NK-92 treated with Interleukin-12 subunit alpha and Interleukin-12 subunit beta, amount 100 ng/mL, for 24 hours (cell line): ENCODE measurements around the gene PREX1.

ENCODE experiments used
- DNase-seq: peaks from one replicate; lab custom pipeline; 2025; lab: John Stamatoyannopoulos, UW

Gene PREX1

GRCh38 chr20:48750376-48750775, 77.4 kb downstream of the PREX1 start:
- DNase-seq, result no peak

DNA sequence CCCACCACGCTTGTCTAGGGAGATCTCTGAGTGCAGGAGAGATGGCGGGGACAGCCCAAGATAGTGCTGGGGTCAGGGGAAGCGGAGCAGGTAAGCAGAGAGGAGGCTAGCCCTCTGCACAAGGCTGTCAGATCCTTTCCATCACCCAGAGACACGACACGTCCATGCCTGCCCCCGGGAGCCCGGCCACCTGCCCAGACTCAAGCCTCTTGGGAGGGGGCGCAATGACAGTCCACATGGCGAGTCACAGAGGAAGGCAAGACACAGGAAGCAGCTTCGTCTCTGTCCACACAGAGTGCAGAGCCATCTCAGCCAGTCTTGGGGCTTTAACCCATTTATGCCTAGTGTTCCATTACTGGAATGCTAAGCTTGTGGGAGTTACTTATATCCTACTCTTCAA, 78.4 kb downstream of the PREX1 start:
- DNase-seq, result no peak

GRCh38 chr20:48748556-48748955, 79.2 kb downstream of the PREX1 start:
- DNase-seq, result no peak

DNA sequence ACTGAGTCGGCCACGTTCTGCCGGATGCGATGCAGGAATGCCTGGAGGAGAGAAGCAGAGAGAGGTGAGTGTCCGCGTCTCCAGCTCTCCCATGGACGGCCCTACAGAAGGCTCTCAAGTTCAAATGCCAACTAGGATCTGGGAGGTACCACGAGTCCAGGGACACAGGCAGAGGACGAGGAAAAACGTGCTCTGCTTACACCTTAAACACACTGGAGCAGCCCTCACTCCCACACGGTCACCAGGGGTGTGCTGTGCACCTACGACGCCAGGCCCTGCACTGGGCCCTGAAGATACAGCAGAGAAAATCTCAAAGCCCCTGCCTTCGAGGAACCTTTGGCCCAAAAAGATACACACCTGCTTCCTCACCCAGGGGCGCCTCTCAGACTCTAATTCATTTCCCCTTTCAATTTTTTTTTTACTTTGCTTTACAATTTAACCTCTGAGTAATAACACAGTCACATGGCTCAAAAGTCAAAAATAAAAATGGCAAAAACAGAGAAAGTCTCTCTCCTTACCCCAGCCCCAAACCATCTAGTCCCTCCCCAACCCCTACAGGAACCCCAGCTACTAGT, 79.9 kb downstream of the PREX1 start:
- DNase-seq, result no peak

DNA sequence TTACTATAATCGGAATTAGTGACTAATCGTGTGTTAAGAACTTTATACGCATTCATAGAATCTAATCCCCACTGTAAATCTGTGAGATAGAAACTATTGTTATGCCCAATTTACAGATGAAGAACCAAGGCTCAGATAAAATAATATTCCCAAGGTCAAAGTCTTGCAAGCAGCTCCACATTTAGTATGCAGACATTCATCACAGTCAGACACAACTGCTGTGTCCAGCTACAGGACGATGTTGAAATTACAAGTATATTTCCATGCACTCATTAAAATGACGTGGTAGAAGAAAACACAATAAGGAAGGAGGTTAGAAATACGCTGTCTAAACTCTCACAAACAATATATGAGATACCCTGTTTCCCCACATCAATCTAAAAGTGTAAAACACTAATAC, 82.5 kb downstream of the PREX1 start:
- no peak for DNase-seq

DNA sequence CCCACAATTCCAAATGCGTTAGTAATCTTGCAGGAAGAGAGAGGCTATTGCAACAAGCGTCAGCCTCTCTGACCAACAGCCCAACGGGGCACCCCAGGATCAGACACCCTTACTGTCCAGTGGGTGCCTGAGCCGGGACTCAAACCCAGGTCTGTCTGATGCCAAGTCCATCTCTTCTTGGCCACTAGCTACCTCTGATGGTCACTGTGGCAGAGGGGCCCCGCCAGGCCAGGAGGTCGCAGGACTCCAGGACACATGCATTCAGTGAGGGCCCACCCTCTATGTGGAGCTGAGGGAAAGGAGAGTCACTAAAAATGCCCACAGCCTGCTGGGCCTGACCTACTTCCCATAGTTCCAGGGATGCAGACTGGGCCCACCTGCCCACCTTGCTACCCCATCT, 83.3 kb downstream of the PREX1 start:
- no peak for DNase-seq

GRCh38 chr20:48743807-48744206, 84.0 kb downstream of the PREX1 start:
- DNase-seq, result no peak

- no peak for DNase-seq
Measured at GRCh38 chr20:48742912-48743680, 84.7 kb downstream of the PREX1 start.

GRCh38 chr20:48742233-48742632, 85.6 kb downstream of the PREX1 start:
- DNase-seq, result no peak

DNA sequence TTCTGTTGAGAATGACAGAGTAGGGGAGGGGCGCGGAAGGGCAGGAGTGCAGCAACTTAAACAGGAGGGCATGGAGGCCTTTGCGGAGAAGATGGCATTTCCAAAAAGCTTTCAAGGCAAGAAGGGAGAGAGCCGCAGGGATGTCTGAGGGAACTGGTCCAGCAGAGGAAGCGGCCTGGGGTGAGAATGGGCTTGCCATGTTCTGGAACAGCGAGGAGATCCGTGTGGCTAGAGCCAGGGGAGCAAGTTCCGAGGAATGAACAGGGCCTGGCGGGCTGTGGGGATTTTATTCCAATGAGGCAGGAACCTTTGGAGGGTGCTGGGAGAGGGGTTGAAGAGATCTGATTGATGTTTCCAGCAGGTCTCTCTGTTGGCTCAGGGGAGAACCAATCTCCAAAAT, 86.1 kb downstream of the PREX1 start:
- no peak for DNase-seq

DNA sequence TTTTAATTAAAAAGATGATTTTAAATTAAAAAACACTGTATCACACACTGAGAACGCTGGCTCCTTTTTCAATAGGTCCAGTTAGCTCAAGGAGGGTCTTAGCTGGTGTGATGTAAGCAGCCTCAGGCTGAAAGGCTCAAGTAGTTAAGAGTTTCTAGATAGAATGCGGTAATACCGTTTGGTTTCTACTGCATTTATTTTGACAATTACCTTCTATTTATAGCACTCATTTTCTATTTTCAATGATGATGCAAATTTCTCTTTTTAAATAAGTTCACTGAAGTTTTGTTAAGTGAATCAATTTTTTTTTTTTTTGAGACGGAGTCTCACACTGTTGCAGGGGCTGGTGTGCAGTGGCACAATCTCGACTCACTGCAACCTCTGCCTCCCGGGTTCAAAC, 87.1 kb downstream of the PREX1 start:
- no peak for DNase-seq

DNA sequence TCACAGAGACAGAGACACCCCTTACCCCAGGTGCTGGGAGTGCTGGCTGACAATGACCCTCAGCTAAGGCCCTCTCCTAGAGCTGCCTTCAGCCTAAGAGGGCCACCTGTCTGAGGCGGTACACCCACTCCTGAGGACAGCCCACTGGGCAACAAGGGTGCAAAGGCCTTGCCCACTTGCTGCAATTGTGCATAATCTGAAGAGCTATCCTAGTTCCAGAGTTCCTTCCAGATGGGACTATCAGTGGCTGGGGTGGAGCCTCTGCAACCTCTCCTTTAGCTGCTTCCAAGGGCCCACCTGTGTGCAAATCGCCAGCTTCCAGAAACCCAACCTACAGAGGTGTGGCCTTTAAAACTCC, 87.5 kb downstream of the PREX1 start:
- DNase-seq, result no peak

GRCh38 chr20:48739395-48740291, 88.2 kb downstream of the PREX1 start:
- DNase-seq, result no peak

DNA sequence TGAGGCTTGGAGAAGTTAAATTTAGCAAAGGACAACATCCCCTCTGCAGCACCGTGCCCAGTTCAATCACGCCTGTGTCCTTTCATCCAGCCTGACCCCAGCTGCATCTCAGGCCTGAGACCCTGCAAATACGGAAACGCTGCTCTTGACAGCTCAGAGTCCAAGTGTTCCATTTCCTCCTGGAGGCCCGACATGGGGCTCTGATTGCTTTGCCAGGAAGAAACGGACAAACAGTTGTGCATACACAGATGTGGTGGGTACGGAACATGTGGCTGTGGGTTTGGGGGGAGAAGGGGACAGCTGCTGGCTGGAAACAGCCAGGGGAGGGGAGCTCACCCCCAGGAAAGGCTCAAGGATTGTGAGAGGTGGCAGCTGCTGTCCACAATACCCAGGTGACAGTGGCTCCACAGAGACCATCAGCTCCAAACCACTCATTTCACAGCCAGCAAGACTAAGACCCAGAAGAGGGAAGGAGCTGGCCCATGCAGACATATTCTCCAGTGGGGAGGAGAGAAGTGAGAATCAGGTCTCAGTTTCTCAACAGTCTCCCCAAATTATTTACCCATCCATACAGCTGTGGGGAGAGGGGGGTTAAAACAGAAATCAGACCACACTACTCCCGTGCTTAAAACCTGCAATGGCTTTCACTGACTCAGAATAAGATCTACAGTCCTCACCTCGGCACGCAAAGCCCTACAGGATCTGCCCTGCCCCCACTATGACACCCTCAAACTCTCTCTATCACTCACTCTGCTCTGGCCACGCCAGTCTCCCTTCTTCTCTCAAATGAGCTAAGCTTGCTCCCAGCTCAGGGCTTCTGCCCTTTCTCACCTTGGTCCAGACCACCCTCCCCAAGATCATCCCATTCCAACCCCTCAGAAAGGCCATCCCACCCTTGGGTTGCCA, 89.1 kb downstream of the PREX1 start:
- peak; percentile 25 for DNase-seq

- DNase-seq, result no peak
Measured at GRCh38 chr20:48738094-48738398, 89.8 kb downstream of the PREX1 start.

- no peak for DNase-seq
Measured at GRCh38 chr20:48737434-48738093, 90.2 kb downstream of the PREX1 start.

- DNase-seq, result no peak
Measured at GRCh38 chr20:48736636-48737035, 91.2 kb downstream of the PREX1 start.

GRCh38 chr20:48736231-48736630, 91.6 kb downstream of the PREX1 start:
- no peak for DNase-seq

DNA sequence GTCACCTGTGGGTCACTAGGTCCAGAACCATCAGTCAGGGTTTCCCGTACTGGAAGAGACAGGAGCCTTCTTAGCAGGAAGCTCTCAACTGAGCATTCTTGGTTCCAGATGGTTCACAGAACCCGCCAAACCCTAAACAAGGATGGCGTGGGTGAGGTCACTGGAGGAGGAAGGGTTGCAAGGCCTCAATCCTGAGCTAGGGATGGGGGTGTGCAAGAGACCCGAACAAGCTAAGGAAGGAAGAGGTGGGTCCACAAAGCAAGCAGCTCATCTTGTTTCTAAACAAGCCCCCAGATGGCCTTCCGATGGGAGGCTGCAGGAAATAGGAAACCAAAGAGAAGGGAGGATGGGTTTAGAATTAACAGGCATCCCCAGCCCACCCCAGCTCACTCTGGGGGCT, 92.7 kb downstream of the PREX1 start:
- no peak for DNase-seq

- DNase-seq, result no peak
Measured at GRCh38 chr20:48734104-48734749, 93.6 kb downstream of the PREX1 start.

DNA sequence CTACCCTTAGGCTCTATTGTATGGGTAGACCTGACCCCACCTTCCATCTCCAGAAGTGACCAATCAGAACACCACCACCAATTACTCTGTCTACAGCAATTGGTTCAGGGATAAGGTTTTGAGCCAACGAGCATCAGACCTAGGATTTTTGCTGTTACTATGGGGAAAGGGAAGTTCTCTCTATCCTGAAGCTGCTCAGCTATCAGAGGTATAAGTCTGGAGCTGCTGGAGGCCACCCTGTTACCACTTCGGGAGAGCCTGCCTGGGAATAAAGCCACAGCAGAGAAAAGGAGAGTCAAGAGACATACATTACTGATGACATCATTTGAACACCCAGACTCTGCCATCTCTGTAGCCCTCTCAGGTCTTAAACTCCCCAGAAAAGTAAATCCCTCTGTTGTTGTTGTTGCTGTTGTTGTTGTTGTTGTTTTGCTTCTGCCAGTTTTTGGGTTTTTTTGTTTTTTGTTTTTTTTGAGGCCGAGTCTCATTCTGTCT, 94.5 kb downstream of the PREX1 start:
- no peak for DNase-seq
